ENCODE data around the gene ADCK2.
"Not testable (repeated sequence)": the region's sequence is repeated elsewhere in the genome, so short reads cannot be mapped to it uniquely, and the experiment has no call there.

ADCK2 gene

DNA sequence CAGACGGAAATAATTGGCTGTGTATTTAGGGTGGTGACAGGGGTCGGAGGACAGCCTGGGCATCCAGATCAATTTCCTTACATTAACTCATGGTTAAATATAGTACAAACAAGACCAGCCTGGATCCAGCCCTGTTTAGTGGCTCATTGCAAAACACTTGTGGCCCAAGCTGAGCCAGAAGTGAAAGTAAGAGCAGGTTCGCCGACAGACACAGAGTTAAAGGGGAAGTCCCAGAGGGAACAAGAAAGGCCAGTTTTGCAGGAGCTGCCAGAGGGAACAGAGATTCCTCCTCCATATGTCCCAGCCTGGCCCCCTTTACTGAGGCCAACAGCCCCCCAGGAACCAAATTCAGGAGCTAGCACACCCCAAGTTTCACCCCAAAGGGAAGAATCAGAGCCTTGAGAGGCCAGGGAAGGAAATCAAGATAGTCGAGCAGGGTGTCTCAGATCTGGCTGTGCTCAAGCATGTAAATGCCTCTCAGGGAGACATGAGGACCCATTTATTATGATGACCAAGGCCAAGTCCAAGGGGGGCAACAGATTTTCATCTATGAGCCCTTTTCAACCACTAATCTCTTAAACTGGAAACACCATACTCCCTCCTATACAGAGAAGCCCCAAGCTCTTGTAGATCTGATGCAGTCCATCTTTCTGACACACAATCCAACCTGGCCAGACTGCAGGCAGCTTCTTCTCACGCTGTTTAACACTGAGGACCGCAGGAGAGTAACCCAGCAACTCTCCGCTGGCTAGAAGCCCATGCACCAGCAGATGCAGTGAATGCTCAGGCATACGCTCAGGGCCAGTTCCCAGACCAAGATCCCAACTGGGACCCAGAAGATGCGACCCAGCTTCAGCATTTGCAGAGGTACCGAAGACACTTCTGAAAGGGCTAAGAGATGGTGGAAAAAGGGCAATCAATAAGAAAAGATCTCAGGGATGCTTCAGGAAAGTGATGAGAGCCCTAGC, 15.9 kb upstream of the ADCK2 start:
- TF ChIP-seq ZNF274 (IDR thresholded peaks at IDR 0.05; ENCODE audit: low read depth, low read length) (no peak), YY1 (IDR thresholded peaks at IDR 0.05; ENCODE audit: insufficient read depth, insufficient read length) (no peak), SUZ12 (IDR thresholded peaks at IDR 0.05; ENCODE audit: extremely low read depth, insufficient read depth, insufficient read length) (no peak)

DNA sequence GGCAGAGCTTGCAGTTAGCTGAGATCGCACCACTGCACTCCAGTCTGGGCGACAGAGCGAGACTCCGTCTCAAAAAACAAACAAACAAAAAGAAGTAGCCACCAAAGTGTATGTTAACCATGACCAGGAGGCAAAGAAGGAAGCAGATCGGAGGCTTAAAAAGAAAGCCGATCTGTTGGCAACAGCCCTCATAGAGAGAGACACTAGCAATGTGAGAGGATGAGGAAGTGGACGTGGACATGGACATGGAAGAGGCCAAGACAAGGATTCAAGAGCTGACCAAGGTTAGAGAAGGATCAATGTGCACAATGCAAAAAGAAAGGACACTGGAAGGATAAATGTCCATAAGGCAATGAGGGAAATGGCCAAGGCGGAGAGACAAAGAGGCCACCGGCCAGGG, 14.9 kb upstream of the ADCK2 start:
- Histone ChIP-seq H3K36me3 (ENCODE audit: insufficient read depth, insufficient read length, low read length) (no peaks in the 10 kb centered on the region), H3K9ac (ENCODE audit: insufficient read length, low read depth) (no peak overlapping the region), H3K9me3 (ENCODE audit: insufficient read depth, low read length) (no peaks in the 10 kb centered on the region), H3K4me1 (ENCODE audit: insufficient read depth, insufficient read length) (no peaks in the 10 kb centered on the region), H3K27me3 (ENCODE audit: insufficient read depth, insufficient read length) (no peaks in the 10 kb centered on the region), H3K4me3 (ENCODE audit: insufficient read length, low read depth) (no peak overlapping the region)
- TF ChIP-seq ZNF274 (IDR thresholded peaks at IDR 0.05; ENCODE audit: low read depth, low read length) (no peak), YY1 (IDR thresholded peaks at IDR 0.05; ENCODE audit: insufficient read depth, insufficient read length) (no peak), SUZ12 (IDR thresholded peaks at IDR 0.05; ENCODE audit: extremely low read depth, insufficient read depth, insufficient read length) (no peak)
- DNase-seq (ENCODE audit: low read depth, low spot score), result no peak

More for the DNA sequence above, 15.9 kb upstream of the ADCK2 start:
- Histone ChIP-seq H3K4me3 (ENCODE audit: insufficient read length, low read depth) (no peak overlapping the region), H3K9me3 (ENCODE audit: insufficient read depth, low read length) (no peaks in the 10 kb centered on the region), H3K9ac (ENCODE audit: insufficient read length, low read depth) (no peak overlapping the region), H3K36me3 (ENCODE audit: insufficient read depth, insufficient read length, low read length) (no peaks in the 10 kb centered on the region), H3K4me1 (ENCODE audit: insufficient read depth, insufficient read length) (no peaks in the 10 kb centered on the region), H3K27me3 (ENCODE audit: insufficient read depth, insufficient read length) (no peaks in the 10 kb centered on the region)
- DNase-seq (ENCODE audit: low read depth, low spot score), result no peak

- H3K27me3 ChIP-seq (ENCODE audit: insufficient read depth, insufficient read length), result no peaks in the 10 kb centered on the region
- H3K9me3 ChIP-seq (ENCODE audit: insufficient read depth, low read length), result no peaks in the 10 kb centered on the region
- no peak overlapping the region for H3K9ac ChIP-seq (ENCODE audit: insufficient read length, low read depth)
- TF ChIP-seq YY1 (IDR thresholded peaks at IDR 0.05; ENCODE audit: insufficient read depth, insufficient read length) (no peak), ZNF274 (IDR thresholded peaks at IDR 0.05; ENCODE audit: low read depth, low read length) (no peak), SUZ12 (IDR thresholded peaks at IDR 0.05; ENCODE audit: extremely low read depth, insufficient read depth, insufficient read length) (no peak)
- no peaks in the 10 kb centered on the region for H3K4me1 ChIP-seq (ENCODE audit: insufficient read depth, insufficient read length)
- H3K4me3 ChIP-seq (ENCODE audit: insufficient read length, low read depth), result no peak overlapping the region
- H3K36me3 ChIP-seq (ENCODE audit: insufficient read depth, insufficient read length, low read length), result no peaks in the 10 kb centered on the region
- no peak for DNase-seq (ENCODE audit: low read depth, low spot score)
These were observed 12.9 kb upstream of the ADCK2 start for GRCh38 chr7:140659856-140660255.

DNA sequence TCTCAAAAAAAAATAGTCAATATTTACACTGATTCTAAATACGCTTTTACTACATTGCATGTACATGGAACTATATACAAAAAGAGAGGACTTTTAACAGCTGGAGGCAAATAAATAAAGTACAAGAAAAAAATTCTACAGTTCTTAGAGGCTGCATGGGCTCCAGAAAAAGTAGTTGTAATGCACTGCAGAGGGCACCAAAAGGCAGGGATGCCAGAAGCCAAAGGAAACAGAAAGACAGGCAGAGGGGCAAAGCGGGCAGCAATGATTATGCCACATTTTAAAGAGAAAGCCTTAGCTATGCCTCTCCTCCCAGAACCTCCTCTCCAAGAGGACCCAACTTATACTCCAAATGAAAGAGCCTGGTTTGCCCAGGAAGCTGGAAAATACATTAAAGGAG, 11.6 kb upstream of the ADCK2 start:
- Histone ChIP-seq H3K4me1 (ENCODE audit: insufficient read depth, insufficient read length) (no peaks in the 10 kb centered on the region), H3K9me3 (ENCODE audit: insufficient read depth, low read length) (no peaks in the 10 kb centered on the region), H3K9ac (ENCODE audit: insufficient read length, low read depth) (no peak overlapping the region), H3K36me3 (ENCODE audit: insufficient read depth, insufficient read length, low read length) (no peaks in the 10 kb centered on the region), H3K4me3 (ENCODE audit: insufficient read length, low read depth) (no peak overlapping the region), H3K27me3 (ENCODE audit: insufficient read depth, insufficient read length) (no peaks in the 10 kb centered on the region)
- no peak for TF ChIP-seq YY1 (IDR thresholded peaks at IDR 0.05; ENCODE audit: insufficient read depth, insufficient read length)
- no peak for TF ChIP-seq SUZ12 (IDR thresholded peaks at IDR 0.05; ENCODE audit: extremely low read depth, insufficient read depth, insufficient read length)
- no peak for TF ChIP-seq ZNF274 (IDR thresholded peaks at IDR 0.05; ENCODE audit: low read depth, low read length)
- no peak for DNase-seq (ENCODE audit: low read depth, low spot score)

- not testable (repeated sequence) for DNase-seq (ENCODE audit: low read depth, low spot score); H3K27me3 ChIP-seq (ENCODE audit: insufficient read depth, insufficient read length); H3K9me3 ChIP-seq (ENCODE audit: insufficient read depth, low read length); H3K9ac ChIP-seq (ENCODE audit: insufficient read length, low read depth); H3K4me3 ChIP-seq (ENCODE audit: insufficient read length, low read depth); H3K36me3 ChIP-seq (ENCODE audit: insufficient read depth, insufficient read length, low read length); H3K4me1 ChIP-seq (ENCODE audit: insufficient read depth, insufficient read length)
These were observed 9.8 kb upstream of the ADCK2 start for GRCh38 chr7:140662938-140663337.

- Histone ChIP-seq H3K4me1 (ENCODE audit: insufficient read depth, insufficient read length) (peaks cover 3% of the 10 kb centered on the region), H3K27me3 (ENCODE audit: insufficient read depth, insufficient read length) (peaks cover 6% of the 10 kb centered on the region), H3K4me3 (ENCODE audit: insufficient read length, low read depth) (no peak overlapping the region), H3K36me3 (ENCODE audit: insufficient read depth, insufficient read length, low read length) (no peaks in the 10 kb centered on the region), H3K9me3 (ENCODE audit: insufficient read depth, low read length) (no peaks in the 10 kb centered on the region), H3K9ac (ENCODE audit: insufficient read length, low read depth) (no peak overlapping the region)
- TF ChIP-seq SUZ12 (IDR thresholded peaks at IDR 0.05; ENCODE audit: extremely low read depth, insufficient read depth, insufficient read length), result no peak
- no peak for DNase-seq (ENCODE audit: low read depth, low spot score)
These were observed 5.3 kb upstream of the ADCK2 start for GRCh38 chr7:140667476-140667875.

DNA sequence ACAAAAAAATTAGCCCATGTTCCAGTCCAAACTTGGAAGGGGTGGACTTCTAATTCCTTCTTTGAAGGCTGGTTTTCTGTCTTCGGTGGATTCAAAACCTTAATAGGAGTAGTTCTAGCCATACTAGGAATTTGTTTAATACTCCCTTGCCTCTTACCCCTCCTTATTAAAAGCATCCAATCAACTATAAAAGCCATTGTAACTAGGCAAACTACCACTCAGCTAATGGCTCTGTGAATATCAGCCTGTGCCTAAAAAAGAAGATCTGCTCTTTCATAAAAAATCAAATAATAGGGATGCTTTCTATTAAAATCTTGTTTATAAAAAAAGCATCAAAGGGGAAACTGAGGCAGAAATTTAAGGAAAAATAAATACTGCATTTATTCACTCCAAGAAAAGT, 4.1 kb upstream of the ADCK2 start:
- Histone ChIP-seq H3K9me3 (ENCODE audit: insufficient read depth, low read length) (no peaks in the 10 kb centered on the region), H3K4me1 (ENCODE audit: insufficient read depth, insufficient read length) (peaks cover 3% of the 10 kb centered on the region), H3K4me3 (ENCODE audit: insufficient read length, low read depth) (no peak overlapping the region), H3K9ac (ENCODE audit: insufficient read length, low read depth) (no peak overlapping the region), H3K27me3 (ENCODE audit: insufficient read depth, insufficient read length) (peaks cover 11% of the 10 kb centered on the region), H3K36me3 (ENCODE audit: insufficient read depth, insufficient read length, low read length) (no peaks in the 10 kb centered on the region)
- DNase-seq (ENCODE audit: low read depth, low spot score), result no peak
- TF ChIP-seq ZNF274 (IDR thresholded peaks at IDR 0.05; ENCODE audit: low read depth, low read length) (no peak), YY1 (IDR thresholded peaks at IDR 0.05; ENCODE audit: insufficient read depth, insufficient read length) (no peak), SUZ12 (IDR thresholded peaks at IDR 0.05; ENCODE audit: extremely low read depth, insufficient read depth, insufficient read length) (no peak)
